DMS79 treated with DMSO at 0.1 percent for 48 hours (cell line): ENCODE data around the gene FAM240B.

Experiments used
- DNase-seq: peaks from one replicate; lab custom pipeline; 2025; lab: John Stamatoyannopoulos, UW

FAM240B gene

DNA sequence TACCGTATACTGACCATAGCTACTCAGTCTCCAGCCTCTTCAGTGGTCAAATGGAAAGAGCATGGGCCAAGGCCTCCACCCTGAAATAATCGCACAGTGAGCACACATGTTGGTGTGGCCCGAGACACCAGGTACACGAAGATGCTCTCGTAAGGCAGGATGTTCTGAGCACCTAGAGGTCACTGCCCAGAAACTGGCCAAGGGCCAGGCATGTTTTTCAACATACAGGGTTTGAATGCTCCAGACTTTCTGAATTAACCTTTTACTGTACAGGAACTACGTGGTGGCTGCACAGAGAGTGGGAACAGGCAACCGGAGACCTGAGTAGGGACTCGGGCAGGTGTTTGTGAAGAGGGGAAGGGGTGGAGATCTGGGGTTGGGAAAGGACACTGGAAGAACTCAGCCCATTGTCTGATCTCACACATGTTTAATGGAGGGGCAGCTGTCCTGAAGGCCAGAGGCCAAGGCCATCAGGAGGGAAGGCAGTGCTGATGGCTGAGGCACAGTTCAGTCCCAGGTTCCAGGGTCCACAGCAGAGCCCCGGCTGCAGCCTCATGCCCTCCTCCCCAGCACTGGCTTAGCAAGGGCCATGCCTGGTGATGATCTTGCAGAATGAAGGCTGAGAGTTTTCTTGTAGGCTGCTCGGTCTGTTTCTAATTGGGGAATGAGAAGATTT lies 51.0 kb downstream of the FAM240B start:
- no peak for DNase-seq

DNA sequence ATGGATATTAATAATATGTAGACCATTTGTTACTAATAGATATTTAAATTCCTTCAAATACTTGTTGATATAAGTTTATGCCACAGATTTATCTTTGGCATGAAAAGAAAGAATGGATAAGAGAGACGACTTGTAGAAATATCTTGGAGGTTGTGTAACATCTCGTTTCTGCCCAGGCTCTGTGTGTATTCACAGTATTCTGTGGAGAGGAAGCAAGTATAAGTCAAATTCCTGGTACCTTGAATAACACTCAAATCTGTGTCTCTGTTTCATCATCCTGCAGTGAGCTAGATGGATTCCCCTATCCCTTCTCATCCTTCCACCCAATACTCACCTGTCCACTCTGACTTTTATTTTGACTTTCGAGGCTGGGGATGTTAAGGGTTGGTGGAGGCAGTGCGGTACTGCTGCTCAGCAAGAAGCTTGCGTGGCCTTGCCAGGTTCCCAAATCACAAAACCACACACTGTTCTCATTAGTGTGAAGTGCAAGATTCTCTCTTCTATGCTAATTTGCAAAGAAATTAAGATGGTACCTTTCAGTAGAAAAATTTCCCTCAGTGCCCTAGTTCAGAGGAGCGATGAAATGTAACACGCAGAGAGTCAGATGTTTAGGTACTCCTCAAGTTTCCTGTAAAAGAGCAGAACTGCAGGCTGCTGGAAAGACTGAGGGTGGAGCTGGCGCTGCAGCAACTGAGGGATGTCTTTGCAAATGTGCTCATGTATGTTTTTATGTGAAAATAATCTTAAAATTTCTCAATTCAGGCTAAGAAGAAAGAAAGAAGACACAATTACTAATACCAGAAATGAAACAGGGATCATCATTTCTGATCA lies 57.0 kb downstream of the FAM240B start:
- DNase-seq, result no peak

- no peak for DNase-seq
Measured at GRCh38 chr9:38659538-38659937, 60.4 kb downstream of the FAM240B start.

- no peak for DNase-seq
Measured at GRCh38 chr9:38656896-38657295, 63.0 kb downstream of the FAM240B start.

DNA sequence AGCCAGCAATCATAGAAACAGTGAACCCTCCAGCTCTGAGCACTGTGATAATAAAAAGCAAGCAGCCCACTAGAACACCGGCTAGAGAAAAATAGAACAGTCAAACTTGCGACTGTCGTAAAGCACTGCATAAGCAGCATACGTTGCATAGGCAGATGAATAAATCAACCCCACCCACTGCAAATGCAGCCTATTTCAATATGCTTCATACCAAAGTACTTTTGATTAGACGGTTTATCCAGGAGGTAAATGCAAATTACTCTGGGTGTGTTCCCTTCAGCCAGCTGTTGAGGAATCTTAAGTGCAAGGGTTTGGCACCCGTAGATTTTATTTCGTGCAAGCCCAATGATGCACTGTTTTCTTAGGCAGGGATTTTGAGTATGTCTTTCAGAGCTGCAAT lies 67.4 kb downstream of the FAM240B start:
- DNase-seq, result peak; percentile 51

- DNase-seq, result no peak
Measured at GRCh38 chr9:38652044-38652443, 67.9 kb downstream of the FAM240B start.

- no peak for DNase-seq
Measured at GRCh38 chr9:38651400-38652042, 68.4 kb downstream of the FAM240B start.

DNA sequence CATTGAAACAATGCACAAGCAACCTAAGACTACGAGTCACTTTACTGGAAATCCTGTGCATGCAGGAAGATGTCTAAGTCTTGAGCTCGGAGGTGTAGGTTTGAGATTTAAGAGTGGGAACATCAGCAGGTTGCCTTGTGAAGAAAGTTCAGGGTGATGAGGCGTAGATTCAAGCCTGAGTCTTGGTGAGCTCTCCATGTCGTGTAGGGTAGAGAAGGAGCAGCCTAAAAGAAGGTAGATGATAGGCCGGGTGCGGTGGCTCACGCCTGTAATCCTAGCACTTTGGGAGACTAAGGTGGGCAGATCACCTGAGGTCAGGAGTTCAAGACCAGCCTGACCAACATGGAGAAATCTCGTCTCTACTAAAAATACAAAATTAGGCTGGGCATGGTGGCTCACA lies 69.4 kb downstream of the FAM240B start:
- no peak for DNase-seq

DNA sequence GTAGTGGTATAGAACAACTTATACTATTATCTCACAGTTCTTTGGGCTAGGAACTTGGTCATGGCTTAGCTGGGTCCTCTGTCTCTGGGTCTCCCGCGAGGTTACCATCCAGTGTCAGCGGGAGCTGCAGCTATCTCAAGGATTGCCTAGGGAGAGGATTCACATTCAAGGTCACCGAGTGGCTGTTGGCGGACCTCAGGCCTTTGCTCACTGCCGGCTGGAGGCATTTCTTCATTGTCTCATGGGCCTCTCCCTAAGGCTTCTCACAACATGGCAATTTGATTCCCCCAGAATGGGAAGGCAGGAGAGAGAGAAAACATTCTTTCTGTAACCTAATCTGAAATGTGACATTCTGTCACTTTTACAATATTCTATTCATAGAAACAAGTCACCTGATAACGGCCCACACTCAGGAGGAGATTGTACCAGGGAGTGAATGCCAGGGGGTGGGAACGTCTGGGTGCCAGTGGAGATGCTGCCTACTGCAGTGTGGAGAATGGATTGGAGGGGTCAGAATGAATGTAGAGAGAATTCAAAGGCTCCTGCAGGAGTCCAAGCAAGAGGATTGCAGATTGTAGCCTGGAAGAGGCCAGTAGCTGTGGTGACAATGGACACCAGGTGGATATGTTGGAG lies 70.1 kb downstream of the FAM240B start:
- no peak for DNase-seq

GRCh38 chr9:38644601-38645000 lies 75.3 kb downstream of the FAM240B start:
- no peak for DNase-seq
